GM19463 (cell line): Measurements from ENCODE around the gene DLEC1.
"Not testable (repeated sequence)": the region's sequence is repeated elsewhere in the genome, so short reads cannot be mapped to it uniquely, and the experiment has no call there.

Source experiments
- ATAC-seq: cut with Tn5 transposase; IDR thresholded peaks from one replicate; pipeline ENCODE4 v1.9.1; 2021; ENCODE audit warnings: mild to moderate bottlenecking, moderate library complexity; ENCODE audit not compliant: unreplicated experiment

The DLEC1 gene

DNA sequence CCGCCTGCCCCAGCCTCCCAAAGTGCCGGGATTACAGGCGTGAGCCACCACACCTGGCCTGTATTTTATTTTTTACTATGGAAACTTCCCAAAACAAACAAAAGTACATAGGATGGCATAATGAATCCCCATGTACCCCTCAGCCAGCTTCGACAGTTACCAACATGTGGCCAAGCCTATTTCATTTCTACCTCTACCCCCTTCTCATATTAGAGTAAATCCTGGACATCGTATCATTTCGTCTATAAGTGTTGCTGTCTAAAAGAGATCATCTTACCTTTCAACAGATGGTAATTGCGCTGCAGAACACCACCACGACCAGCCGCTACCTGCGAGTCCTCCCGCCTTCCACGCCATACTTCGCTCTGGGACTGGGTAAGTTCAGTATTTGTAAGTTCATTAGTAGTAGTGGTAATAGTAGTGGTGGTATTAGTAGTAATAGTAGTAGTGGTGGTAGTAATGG is 44.9 kb downstream of the DLEC1 start:
- ATAC-seq = no peak

DNA sequence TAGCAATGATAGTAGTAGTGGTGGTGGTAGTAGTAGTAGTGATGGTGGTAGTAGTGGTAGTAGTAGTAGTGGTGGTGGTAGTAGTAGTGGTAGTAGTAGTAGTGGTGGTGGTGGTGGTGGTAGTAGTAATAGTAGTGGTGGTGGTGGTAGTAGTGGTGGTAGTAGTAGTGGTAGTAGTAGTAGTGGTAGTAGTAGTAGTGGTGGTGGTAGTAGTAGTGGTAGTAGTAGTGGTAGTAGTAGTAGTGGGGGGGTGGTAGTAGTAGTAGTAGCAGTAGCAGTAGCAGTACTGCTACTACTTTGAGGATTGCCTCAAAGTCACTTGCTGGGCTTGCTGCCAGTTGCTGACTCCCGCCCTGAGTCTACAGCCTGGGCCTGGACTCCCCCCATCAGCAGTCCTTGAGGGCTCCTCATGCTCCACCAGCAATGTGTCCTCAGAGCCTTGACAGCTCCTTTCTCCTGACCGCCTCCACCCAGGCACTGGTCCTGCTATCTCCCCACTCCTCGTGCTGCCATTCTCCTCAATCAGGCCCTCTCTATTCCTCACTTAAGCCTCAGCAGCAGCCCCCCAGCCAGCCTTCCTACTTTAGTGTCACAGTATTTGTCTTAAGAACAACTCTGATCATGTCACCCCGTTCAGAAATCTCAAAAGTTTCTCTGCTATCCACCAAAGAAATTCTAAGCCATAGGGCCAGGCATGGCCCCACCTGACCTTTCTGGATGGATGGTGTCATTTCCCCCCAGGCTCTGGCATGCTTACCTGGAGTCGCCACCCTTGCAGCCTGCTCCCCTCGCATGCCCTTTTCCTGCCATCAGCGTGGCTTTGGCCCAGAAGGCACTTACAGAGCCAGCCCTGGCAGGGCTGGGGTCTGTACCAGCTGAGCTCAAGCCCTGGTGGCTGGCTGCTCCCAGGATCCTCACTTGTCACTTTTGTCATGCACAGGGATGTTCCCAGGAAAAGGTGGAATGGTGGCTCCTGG is 45.6 kb downstream of the DLEC1 start:
- ATAC-seq = no peak

DNA sequence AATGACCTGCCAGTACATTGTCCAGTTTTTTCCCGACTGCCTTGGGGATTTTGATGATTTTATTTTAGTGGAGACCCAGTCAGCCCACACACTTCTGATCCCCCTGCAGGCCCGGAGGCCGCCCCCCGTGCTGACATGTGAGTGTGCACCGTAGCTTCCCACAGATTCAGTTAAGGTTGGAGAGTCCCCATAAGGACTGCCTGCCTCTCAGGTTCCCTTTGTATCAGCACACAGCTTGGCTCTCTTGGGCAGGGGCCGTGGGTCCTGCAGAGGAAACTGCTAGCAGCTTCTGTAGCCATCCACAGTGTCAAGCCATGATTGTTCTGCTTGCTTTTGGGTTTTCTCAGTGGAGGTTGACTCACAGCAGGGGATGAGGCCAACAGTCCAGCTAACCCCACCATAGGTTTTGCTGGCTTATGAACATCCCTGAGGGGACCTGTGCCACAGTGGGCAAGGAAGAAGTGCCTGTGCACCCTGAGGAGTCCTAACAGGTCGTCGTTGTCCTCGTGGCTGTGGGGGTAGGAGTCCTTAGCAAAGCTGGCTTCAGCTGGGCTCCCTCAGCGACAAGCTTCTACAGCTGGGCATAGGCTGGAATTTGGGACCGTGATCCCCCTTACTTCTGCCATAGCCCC is 46.4 kb downstream of the DLEC1 start:
- no peak for ATAC-seq

DNA sequence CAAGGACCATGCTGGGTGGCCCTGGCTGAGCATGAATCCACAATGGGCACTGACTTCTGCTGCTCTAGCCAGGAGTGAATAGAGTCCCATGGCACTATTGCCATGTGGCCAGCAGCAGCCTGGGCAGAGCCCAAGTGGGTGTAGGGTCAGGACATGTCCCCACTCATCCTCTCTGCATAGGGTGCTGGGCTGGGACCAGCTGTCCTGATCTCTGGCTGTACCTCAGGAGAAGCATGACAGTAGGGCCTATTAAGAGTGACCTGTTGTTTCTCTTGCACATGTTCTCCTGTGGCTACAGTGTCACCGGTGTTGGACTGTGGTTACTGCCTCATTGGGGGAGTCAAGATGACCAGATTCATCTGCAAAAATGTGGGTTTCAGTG is 46.9 kb downstream of the DLEC1 start:
- no peak for ATAC-seq

DNA sequence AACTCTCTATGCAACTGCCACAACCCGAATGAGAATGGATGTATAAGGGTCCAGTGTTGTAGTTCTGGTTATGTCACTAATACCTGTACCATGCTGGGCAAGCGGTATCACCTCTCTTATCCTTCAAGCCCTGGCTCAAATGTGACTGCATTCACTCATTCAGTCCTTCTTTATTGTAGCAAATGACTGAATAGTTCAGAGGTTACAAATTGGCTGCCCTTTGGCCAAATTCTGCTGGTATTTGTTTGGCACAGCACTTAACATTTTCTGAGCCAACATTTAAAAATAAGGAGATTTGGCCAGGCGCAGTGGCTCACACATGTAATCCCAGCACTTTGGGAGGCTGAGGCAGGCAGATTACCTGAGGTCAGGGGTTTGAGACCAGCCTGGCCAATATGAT is 47.5 kb downstream of the DLEC1 start:
- ATAC-seq = no peak

DNA sequence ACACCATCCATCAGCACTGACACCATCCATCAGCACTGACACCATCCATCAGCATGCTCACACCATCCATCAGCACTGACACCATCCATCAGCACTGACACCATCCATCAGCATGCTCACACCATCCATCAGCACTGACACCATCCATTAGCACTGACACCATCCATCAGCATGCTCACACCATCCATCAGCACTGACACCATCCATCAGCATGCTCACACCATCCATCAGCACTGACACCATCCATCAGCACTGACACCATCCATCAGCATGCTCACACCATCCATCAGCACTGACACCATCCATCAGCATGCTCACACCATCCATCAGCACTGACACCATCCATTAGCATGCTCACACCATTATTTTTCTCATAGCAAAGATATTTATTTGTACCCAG is 48.3 kb downstream of the DLEC1 start:
- ATAC-seq = not testable (repeated sequence)

DNA sequence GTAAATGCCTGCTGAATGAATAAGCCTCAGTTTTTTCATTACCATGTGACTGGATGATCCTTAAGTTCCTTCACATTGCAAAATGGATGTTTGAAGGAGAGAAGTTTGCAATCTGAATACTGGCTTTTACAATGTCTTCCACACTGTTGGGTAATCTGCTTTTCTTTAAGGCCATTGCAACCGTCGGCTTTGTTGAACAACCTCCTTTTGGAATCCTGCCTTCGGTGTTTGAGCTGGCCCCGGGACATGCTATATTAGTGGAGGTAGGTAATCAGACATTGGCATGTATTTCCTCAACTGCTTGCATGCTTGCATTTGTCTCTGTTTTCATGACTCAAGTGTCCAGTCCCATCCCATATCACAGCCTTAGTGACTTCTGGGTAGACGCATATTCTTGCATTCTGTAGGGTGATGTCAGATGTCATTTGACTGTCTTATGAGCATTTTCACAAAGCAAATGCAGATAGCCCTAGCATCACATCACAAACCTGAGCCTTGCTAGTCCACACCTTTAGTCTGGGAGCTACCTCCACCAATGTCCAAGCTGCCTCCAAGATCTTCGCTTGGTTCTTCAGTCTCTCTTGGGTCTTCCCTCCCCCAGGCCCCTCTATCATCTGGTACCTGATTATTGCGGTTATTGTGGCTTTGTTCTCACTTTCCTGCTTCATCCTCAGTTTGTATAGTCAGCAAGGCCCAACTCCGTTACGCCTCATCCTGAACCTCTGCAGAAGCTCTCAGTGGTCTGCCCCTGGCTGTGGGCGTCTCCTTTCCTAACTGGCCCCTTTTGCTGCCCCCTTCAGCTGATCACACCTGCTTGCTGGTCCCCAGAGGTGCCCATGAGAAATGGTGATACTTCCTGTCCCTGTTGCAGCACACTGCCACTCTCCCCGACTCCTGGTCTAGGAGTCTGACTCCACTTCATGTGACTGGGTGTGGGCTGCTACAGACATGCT is 49.4 kb downstream of the DLEC1 start:
- ATAC-seq = no peak

DNA sequence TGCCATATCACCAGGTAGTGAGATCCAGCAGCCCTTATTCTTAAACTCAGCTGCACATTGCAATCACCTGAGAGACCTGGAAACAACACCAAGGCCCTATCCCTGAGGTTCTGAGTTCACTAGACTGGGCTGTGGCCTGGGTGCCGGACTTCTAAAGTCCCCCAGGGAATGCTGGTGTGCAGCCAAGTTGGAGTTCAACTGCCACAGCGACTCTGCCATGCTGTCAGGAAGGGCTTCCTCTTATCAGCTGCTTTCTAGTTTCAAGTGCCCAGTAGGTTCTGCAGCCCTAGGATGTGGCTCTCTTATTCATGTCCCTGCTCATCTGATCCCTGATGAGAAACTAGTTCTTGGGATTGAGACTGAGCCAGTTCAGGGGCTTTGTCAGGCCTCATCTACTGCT is 50.2 kb downstream of the DLEC1 start:
- no peak for ATAC-seq

DNA sequence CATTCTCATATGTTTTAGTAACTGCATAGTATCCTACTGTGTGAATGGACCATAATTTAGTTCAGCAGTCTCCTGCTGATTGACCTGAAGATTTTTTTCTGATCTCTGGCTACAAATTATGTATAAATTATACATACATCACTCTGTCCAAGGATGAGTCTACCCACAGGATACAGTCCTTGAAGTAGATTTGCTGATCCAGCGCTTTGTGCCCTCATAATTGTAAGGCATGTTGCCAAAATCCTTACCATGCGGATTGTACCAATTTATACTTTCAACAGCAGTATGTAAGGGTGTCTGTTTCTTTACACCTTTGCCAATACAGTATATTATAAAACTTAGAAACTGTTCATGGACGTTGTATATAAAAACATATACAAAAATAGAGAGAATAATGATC is 51.4 kb downstream of the DLEC1 start:
- no peak for ATAC-seq

DNA sequence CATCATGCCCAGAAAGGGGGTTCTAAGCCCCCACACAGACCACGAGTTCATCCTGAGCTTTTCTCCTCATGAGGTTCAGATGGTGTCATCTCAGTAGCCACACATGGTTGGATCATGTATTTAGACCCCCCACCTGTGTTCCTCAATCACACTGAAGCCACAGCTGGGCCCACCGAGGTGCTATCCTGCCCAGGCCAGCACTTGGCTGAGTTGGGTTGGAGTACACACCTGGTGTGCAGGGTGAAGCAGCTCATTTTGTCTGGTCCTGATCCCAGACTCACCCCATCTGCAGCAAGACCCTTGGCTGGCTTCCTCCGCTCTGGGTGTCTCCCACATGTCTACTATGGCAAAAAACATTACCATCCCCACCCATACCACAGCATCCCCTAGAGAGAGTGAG is 56.0 kb downstream of the DLEC1 start:
- no peak for ATAC-seq

DNA sequence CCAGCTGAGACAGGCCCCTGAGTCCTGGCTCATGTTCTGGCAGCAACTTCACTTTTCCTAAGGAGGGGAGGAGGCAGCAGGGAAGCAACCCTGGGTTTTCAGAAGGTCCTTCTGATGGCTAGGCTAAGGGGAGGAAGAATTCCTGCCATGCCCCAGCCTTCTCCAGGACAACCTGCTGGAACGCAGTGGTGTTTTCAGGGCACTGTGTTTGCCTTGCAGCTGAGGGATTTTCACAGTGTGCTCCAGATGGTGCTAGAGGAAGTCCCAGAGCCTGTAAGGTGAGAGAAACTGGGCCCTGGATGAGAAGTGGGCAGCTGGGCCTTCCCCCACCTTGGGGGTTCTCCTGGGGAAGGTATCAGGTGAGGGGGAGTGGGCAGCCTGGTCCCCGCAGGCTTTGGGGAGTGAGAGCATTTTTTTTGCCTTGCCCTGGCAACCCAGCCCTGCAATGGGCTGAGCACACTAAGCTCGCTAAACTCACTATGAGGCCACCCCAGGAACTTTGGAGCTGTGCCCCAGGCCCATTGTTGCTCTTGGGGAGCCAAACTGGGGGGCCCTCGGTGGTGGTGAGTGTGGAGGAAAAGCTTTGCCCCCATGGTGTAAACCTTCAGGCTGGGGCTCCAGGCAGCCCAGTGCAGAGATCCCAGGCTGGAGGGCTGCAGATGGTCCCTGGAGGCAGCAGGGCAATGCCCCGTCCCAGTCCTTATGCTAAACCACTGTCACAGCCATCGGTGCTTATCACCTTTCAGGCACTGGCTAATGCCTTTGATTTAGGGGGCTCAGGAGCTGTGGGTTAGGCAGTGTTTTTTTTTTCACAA is 56.9 kb downstream of the DLEC1 start:
- no peak for ATAC-seq

DNA sequence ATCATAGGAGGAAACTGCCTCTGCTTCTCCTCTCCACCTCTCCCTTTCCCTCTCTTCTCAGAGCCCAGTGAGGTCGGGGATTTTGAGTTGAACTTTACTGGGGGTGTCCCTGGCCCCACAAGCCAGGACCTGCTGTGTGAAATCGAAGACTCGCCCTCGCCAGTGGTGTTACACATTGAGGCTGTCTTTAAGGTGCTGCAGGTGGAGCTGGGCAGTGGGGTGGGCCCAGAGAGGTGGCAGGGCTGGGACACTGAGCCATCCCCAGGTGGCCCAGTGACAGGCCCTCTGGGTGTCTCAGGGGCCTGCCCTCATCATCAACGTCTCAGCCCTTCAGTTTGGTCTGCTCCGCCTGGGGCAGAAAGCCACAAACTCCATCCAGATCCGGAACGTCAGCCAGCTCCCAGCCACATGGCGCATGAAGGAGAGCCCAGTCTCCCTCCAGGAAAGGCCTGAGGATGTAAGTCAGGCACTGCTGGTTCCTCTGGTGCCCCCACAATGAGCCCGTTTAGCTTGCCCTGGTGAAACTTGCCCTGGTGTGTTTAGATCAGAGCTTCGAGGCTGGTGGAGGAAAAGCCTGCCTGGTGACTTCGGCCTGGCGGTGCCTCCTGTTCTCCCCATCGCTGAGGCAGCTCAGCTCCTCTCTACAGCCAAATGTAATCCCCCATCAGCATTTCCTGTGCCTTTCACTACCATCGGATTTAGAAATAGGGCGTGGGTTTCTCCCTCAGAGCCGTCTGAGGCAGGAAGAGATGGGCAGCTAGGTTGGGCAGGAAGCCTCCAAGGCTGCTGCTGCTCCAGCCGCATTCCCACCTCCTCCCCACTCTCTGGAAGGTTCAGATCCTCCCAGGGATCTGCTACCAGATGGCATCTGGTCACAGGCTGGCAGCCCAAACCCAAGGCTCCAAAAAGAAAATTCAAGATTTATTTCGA is 58.7 kb downstream of the DLEC1 start:
- no peak for ATAC-seq

DNA sequence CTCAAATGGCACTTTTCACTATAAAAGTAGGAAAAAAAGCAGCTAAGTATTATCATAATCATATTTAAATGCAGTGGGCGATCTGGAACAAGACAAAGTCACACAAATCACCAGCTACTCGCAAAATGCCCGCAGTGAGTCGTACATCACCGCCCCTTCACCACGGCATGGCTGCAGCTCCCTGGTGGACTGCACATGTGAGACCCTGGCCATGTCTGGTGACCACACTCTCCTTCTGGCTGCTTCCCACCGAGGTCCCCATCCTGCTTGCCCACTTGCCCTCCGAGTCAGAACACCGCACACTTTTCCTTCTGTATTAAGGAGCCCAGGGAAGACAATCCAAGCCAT is 59.3 kb downstream of the DLEC1 start:
- no peak for ATAC-seq

DNA sequence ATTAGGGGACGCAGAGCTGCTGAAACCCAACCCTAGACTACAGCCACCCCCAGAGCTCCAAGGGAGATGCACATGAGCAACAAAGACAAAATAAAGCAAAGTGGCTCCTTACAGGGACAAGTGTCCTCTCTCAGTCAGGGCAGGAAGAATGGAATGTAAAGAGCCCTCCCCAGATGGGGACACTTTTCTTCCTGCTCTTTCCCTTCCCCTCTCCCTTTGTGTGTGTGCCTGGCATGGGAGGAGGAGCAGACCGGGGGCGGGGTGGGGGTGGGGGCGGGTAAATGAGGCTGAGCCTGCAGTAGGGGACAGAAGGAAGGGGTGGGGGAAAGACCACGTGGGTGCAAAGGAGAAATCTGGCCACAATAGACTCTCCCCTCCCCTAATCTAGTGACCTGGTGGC is 60.5 kb downstream of the DLEC1 start:
- ATAC-seq = no peak

DNA sequence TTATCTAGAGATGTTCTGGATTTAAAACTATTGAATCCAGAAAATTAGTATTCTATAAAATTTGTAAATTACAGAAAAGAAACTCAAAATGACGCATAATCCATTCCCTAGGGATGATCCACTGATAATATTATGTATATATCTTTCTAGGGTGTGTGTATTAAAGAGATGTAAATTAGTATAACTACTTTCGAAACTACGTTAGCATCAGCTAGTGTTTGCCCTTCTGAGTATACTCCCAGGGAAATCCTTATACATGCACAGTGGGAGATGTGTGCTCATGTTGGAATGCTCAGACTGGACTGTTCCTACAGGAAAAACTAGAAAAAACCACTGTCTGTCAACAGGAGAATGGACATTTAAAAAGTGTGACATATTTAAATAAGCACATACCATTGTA is 61.5 kb downstream of the DLEC1 start:
- ATAC-seq = no peak

DNA sequence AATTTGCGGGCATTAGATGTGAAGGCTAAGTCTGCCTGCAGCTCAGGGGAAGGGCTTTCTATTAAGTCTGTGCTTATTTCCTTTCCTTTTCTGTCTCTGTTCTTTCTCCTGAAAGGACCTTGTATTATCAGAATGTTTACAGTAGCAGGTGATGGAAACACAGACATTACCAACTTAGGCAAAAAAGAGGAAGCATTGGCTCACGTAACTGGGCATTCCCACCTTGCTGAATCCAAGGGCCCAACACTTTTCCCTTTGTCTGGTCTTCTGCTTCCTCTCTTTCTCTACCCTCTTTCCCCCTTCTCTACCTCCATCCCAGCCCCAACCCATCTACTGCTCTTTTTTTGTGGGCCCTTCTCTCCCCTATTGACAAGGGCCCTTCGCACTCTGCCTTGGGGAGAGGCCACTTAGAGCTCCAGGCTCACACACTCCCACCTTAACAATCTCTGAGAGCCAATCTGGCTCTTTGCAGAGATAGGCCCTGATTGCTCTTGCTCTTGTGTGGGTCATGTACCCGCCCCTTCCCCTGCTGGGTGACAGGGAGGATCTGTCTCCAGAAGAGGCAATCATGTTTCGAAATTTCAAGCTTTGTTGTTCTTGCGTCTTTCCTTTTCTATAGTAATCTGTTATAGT is 62.9 kb downstream of the DLEC1 start:
- no peak for ATAC-seq

DNA sequence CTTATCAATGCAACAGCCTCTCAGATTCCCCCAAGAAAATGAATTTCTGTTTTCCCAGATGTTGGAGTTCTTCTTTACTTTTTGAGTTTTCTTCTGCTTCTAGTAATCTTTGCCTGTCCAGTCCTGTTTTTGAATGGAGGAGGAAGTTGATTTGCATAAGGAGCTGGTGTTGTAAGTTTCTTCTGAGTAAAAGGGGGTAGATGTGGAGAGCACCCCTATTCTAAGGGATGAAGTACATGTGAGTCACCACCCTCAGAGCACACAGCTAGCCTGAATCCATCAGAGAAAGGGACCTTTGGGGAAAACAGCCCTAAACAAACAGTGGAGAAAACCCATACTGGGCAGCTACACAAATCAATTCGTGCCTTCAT is 63.4 kb downstream of the DLEC1 start:
- ATAC-seq = no peak

DNA sequence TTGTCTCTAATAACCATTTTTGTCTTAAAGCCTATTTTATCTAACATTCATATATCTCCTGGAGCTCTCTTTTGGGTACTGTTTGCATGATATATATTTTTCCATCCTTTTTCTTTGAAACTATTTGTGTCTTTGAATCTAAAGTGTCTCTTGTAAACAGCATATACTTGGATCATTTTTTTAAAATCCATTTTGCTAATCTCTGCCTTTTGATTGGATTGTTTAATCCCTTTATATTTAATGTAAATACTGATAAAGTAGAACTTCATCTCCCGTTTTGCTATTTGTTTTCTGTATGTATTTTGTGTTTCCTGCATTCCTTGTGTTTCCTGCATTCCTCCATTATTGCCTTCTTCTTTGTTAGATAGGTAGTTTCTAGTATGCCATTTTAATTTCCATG is 66.5 kb downstream of the DLEC1 start:
- no peak for ATAC-seq
